MM.1S (cell line): ENCODE data around the gene MYMX.

Experiments
- DNase-seq: peaks from one replicate; pipeline ENCODE4 v3.0.0-alpha.2; 2015
- H2AFZ ChIP-seq: fragments of 300-600 bp; sonication (generic); 2 replicates; pipeline ENCODE4 v1.6.0; 2016; ENCODE audit warnings: antibody characterized with exemption, low read length
- H3F3A ChIP-seq: fragments of 300-600 bp; sonication (generic); 2 replicates; pipeline ENCODE4 v1.6.1; 2016; ENCODE audit warnings: mild to moderate bottlenecking, antibody characterized with exemption, low read length, moderate library complexity, mixed read lengths; ENCODE audit not compliant: insufficient read depth
- H3K27ac ChIP-seq: fragments of 300-600 bp; sonication (generic); 2 replicates; pipeline ENCODE4 v1.5.1; 2016; ENCODE audit warnings: mild to moderate bottlenecking, low read length
- H3K27me3 ChIP-seq: fragments of 300-600 bp; sonication (generic); replicated peaks from 2 replicates; pipeline ENCODE4 v1.6.0; 2016; ENCODE audit warnings: low read length; ENCODE audit not compliant: insufficient read depth
- H3K36me3 ChIP-seq: fragments of 300-600 bp; sonication (generic); replicated peaks from 2 replicates; pipeline ENCODE4 v1.6.1; 2016; ENCODE audit warnings: mild to moderate bottlenecking, low read length, mixed read lengths; ENCODE audit not compliant: insufficient read depth
- H3K4me1 ChIP-seq: fragments of 300-600 bp; sonication (generic); 2 replicates; pipeline ENCODE4 v1.6.1; 2016; ENCODE audit warnings: low read length, mixed read lengths
- H3K4me2 ChIP-seq: fragments of 300-600 bp; sonication (generic); 2 replicates; pipeline ENCODE4 v1.6.0; 2016; ENCODE audit warnings: low read depth, low read length
- H3K4me3 ChIP-seq: fragments of 300-600 bp; sonication (generic); 2 replicates; pipeline ENCODE4 v1.5.1; 2016; ENCODE audit warnings: low read length, mixed read lengths
- H3K79me2 ChIP-seq: fragments of 300-600 bp; sonication (generic); 2 replicates; pipeline ENCODE4 v1.6.1; 2016; ENCODE audit warnings: mixed run types, low read length, mixed read lengths
- H3K9ac ChIP-seq: fragments of 300-600 bp; sonication (generic); 2 replicates; pipeline ENCODE4 v1.6.1; 2016; ENCODE audit warnings: low read length, mixed read lengths
- H3K9me2 ChIP-seq: fragments of 300-600 bp; sonication (generic); replicated peaks from 2 replicates; pipeline ENCODE4 v1.6.1; 2016; ENCODE audit warnings: mild to moderate bottlenecking, low read length, mixed read lengths; ENCODE audit not compliant: insufficient read depth
- H3K9me3 ChIP-seq: fragments of 300-600 bp; sonication (generic); replicated peaks from 2 replicates; pipeline ENCODE4 v1.6.1; 2016; ENCODE audit warnings: mild to moderate bottlenecking, low read length, mixed read lengths; ENCODE audit not compliant: insufficient read depth
- H4K20me1 ChIP-seq: fragments of 300-600 bp; sonication (generic); 2 replicates; pipeline ENCODE4 v1.6.1; 2016; ENCODE audit warnings: mild to moderate bottlenecking, low read length, moderate library complexity, mixed read lengths; ENCODE audit not compliant: insufficient read depth
- EZH2 ChIP-seq: fragments of 300-600 bp; sonication (generic); optimal IDR thresholded peaks from 2 replicates; pipeline ENCODE3; 2017; ENCODE audit warnings: low read depth, mild to moderate bottlenecking, antibody characterized with exemption, low read length, mixed read lengths
- EZH2phosphoT487 ChIP-seq: fragments of 300-600 bp; sonication (generic); IDR thresholded peaks from 2 replicates; pipeline ENCODE4 v1.6.1; 2018; ENCODE audit warnings: antibody characterized with exemption, low read length
- TF ChIP-seq, protein P1 (sequence below): fragments of 300-600 bp; sonication (generic); IDR thresholded peaks from 2 replicates; pipeline ENCODE4 v1.5.1; 2016; ENCODE audit warnings: antibody characterized with exemption, low read length, mixed read lengths

Gene MYMX

DNA sequence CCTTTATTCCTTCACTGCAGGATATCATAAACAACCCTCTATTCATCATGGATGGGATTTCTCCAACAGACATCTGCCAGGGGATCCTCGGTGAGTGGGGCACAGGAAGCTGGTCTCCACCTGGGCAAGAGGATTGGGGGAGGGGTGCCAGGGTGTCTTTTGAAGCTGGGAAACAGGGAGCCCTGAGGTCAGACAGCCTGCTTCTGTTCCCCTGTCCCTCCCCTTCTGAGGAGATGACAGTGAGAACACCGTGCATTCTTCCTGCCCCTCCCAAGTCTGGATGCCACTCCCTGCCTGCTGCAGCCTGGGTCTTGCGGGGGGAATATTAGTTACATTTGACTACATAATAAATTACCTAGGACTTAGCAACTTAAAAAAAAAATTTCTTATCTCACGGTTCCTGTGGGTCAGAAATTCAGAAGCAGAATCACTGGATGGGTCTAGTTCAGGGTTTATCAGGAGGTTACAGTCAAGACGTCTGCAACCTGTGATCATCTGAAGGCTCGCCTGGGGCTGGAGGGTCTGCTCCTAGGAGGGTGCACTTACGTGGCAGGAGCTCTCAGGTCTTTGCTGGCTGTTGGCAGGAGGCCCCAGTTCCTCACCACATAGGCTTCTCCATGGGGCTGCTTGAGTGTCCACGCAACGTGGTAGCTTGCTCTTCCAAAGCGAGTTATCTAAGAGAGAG, 46.7 kb upstream of the MYMX start:
- no peak for DNase-seq
- no peaks in the 10 kb centered on the region for H3K9me3 ChIP-seq
- no peaks in the 10 kb centered on the region for H4K20me1 ChIP-seq
- H3K27me3 ChIP-seq = no peaks in the 10 kb centered on the region; the same call in none of the 2 replicates
- H3K79me2 ChIP-seq = no peaks in the 10 kb centered on the region
- H3K4me1 ChIP-seq = no peaks in the 10 kb centered on the region
- no peak overlapping the region for H3K4me3 ChIP-seq
- H2AFZ ChIP-seq = no peak overlapping the region
- no peak overlapping the region for H3K4me2 ChIP-seq
- H3K27ac ChIP-seq = no peak overlapping the region
- no peak overlapping the region for H3K9ac ChIP-seq
- no peaks in the 10 kb centered on the region for H3F3A ChIP-seq
- no peaks in the 10 kb centered on the region for H3K36me3 ChIP-seq
- TF ChIP-seq, protein P1, sequence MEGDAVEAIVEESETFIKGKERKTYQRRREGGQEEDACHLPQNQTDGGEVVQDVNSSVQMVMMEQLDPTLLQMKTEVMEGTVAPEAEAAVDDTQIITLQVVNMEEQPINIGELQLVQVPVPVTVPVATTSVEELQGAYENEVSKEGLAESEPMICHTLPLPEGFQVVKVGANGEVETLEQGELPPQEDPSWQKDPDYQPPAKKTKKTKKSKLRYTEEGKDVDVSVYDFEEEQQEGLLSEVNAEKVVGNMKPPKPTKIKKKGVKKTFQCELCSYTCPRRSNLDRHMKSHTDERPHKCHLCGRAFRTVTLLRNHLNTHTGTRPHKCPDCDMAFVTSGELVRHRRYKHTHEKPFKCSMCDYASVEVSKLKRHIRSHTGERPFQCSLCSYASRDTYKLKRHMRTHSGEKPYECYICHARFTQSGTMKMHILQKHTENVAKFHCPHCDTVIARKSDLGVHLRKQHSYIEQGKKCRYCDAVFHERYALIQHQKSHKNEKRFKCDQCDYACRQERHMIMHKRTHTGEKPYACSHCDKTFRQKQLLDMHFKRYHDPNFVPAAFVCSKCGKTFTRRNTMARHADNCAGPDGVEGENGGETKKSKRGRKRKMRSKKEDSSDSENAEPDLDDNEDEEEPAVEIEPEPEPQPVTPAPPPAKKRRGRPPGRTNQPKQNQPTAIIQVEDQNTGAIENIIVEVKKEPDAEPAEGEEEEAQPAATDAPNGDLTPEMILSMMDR = no peak
- TF ChIP-seq EZH2 = no peak
- no peak for TF ChIP-seq EZH2phosphoT487
- no peaks in the 10 kb centered on the region for H3K9me2 ChIP-seq

DNA sequence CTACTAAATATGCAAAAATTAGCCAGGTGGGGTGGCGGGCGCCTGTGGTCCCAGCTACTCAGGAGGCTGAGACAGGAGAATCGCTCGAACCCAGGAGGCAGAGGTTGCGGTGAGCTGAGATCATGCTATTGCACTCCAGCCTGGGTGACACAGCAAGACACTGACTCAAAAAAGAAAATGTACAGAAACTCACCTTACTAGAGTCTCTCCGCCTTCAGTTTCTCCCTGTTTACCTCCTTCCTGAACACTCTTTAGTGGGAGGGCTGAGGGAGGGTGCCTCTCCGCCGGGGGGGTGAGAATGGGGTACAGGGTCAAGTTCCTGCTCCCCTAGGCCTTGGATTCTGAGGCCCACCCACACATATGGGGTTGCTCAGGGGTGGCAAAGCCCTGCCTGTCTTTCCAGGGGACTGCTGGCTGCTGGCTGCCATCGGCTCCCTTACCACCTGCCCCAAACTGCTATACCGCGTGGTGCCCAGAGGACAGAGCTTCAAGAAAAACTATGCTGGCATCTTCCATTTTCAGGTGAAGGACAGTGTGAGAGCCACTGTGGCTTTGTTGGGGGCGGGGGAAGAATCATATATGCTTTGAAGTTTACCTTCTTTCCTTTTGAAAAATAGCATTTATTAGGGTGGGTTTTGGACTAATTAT, 44.7 kb upstream of the MYMX start:
- Histone ChIP-seq H3F3A (no peaks in the 10 kb centered on the region), H3K79me2 (no peaks in the 10 kb centered on the region), H2AFZ (no peak overlapping the region), H3K4me1 (no peaks in the 10 kb centered on the region), H3K4me3 (no peak overlapping the region), H3K36me3 (no peaks in the 10 kb centered on the region), H3K9me2 (no peaks in the 10 kb centered on the region), H3K27me3 (no peaks in the 10 kb centered on the region; the same call in 1 of the 2 replicates), H3K4me2 (no peak overlapping the region), H3K9me3 (no peaks in the 10 kb centered on the region), H4K20me1 (no peaks in the 10 kb centered on the region), H3K9ac (no peak overlapping the region), H3K27ac (no peak overlapping the region)
- no peak for DNase-seq
- TF ChIP-seq, protein P1 = no peak
- TF ChIP-seq EZH2phosphoT487 = no peak
- no peak for TF ChIP-seq EZH2

DNA sequence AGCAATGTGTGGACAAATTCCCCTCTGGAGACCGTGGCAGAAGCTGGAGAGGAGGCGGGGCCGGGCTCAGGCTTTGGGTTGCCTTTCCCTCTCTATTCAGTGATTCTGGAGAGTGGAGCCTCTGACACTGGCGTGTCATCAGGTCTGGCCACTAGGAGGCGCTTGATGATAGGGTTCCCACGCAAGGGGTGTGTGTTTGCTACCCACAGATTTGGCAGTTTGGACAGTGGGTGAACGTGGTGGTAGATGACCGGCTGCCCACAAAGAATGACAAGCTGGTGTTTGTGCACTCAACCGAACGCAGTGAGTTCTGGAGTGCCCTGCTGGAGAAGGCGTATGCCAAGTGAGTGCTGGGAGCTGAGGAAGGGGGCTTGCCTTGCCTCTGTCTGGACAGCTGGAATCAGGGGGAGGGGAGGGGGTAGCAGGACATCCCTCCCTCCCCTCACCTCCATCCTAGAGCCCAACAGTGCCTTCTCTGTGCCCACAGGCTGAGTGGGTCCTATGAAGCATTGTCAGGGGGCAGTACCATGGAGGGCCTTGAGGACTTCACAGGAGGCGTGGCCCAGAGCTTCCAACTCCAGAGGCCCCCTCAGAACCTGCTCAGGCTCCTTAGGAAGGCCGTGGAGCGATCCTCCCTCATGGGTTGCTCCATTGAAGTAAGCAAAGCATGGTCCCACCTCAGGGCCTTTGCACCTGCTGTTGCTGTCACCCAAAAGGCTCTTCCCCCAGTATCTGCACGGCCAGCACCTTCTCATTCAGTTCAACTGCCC, 43.8 kb upstream of the MYMX start:
- Histone ChIP-seq H2AFZ (no peak overlapping the region), H3K9ac (no peak overlapping the region), H3K79me2 (no peaks in the 10 kb centered on the region), H3K27ac (no peak overlapping the region), H3K4me2 (no peak overlapping the region), H3K9me3 (no peaks in the 10 kb centered on the region), H3K4me3 (no peak overlapping the region), H3K9me2 (no peaks in the 10 kb centered on the region), H4K20me1 (no peaks in the 10 kb centered on the region), H3K36me3 (no peaks in the 10 kb centered on the region), H3K27me3 (no peaks in the 10 kb centered on the region; the same call in 1 of the 2 replicates), H3F3A (no peaks in the 10 kb centered on the region), H3K4me1 (no peaks in the 10 kb centered on the region)
- peak; percentile 64 for DNase-seq
- TF ChIP-seq EZH2 = no peak
- TF ChIP-seq, protein P1 = peak; percentile 91
- no peak for TF ChIP-seq EZH2phosphoT487
